HG03135 (cell line): ENCODE results near the gene TSR2.
"Not testable (repeated sequence)": the region's sequence is repeated elsewhere in the genome, so short reads cannot be mapped to it uniquely, and the experiment has no call there.

Experiments used
- ATAC-seq: cut with Tn5 transposase; IDR thresholded peaks from one replicate; pipeline ENCODE4 v1.9.1; 2021; ENCODE audit warnings: mild to moderate bottlenecking, moderate library complexity; ENCODE audit not compliant: unreplicated experiment

TSR2 gene

GRCh38 chrX:54473993-54474859 is 34.0 kb downstream of the TSR2 start:
- ATAC-seq, result no peak

DNA sequence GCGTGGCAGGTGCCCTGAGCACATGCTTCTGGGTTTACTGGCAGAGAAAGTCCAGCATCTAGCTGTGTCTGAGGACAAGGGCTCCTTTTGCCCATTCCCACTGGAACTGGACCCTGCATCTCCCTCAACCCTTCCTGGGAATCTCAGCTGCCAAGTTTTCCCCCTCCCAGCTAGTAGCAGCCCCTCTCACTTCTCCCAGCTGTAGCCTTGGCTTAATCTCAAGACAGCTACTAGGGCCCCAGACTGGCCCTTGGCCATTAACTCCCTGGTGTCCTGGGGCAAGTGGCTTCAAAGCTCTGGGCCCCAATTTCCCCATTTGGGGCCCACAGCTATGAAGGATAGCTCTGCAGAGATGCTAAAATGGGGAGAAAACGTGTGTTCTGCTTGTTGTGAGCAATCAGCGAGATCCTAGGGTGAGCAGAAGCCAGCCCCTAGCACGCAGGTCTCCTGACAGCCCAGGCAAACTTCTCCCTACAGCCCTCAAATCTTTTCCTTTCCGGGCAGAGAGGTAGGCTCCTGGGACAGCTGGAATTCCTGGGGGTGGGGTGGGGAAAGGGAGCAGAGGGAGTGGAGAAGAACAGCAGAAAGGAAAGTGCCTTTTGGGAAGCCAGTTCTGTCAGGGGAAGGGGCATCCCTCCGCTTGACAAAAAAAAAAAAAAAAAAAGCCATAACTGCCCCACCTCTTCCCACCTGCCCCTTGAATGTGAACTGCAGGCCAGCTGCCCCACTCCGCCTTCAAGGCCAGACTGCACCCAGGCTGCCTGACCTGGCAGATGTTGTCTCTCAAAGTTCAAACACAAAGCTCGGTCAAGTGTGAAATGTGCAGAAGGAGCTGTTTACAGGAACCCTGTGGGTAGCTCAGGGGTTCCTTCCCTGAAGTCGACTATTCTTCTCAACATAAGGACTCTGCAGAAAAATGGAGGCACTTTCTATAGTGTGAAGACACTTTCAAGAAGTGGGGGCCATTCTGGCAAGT is 39.2 kb downstream of the TSR2 start:
- no peak for ATAC-seq

- no peak for ATAC-seq
Measured at GRCh38 chrX:54482839-54483593, 42.8 kb downstream of the TSR2 start.

- ATAC-seq, result no peak
Measured at GRCh38 chrX:54483946-54484345, 43.7 kb downstream of the TSR2 start.

GRCh38 chrX:54484666-54485065 is 44.5 kb downstream of the TSR2 start:
- no peak for ATAC-seq

GRCh38 chrX:54489819-54490218 is 49.6 kb downstream of the TSR2 start:
- ATAC-seq, result not testable (repeated sequence)

DNA sequence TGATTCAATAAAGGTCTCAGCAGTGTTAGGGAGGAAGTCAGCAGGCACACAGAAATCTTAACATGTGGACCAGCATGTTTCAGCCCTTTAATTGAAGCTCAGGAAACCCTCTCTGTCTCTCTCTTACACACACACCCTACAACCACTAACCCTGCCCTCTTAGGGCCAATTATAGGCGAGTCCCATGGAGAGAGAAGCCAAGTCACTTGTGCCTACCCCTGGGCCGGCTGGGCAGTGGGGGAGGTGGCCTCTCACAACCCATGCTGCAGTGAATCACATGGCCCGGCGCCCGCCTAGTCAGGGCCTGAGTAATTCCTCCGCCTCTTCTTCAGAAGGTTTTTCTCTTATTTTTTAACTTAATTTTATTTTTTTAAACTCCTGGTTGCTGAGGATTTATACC is 52.1 kb downstream of the TSR2 start:
- no peak for ATAC-seq

GRCh38 chrX:54494166-54494988 is 54.2 kb downstream of the TSR2 start:
- ATAC-seq, result no peak
